22Rv1 (cell line): Measurements from ENCODE around the gene C1orf21.
"Not testable (repeated sequence)": the region's sequence is repeated elsewhere in the genome, so short reads cannot be mapped to it uniquely, and the experiment has no call there.

Experiments used
- H3K27ac ChIP-seq: fragments of 450-650 bp; 2 replicates; pipeline ENCODE4 v1.5.1; 2017
- CTCF ChIP-seq: fragments of 450-650 bp; IDR thresholded peaks from 2 replicates; pipeline ENCODE4 v1.5.1; 2017; ENCODE audit warnings: mild to moderate bottlenecking
- ZFX ChIP-seq: fragments of 450-650 bp; IDR thresholded peaks from 2 replicates; pipeline ENCODE4 v1.6.1; 2017; ENCODE audit warnings: antibody characterized with exemption, borderline replicate concordance

The C1orf21 gene

DNA sequence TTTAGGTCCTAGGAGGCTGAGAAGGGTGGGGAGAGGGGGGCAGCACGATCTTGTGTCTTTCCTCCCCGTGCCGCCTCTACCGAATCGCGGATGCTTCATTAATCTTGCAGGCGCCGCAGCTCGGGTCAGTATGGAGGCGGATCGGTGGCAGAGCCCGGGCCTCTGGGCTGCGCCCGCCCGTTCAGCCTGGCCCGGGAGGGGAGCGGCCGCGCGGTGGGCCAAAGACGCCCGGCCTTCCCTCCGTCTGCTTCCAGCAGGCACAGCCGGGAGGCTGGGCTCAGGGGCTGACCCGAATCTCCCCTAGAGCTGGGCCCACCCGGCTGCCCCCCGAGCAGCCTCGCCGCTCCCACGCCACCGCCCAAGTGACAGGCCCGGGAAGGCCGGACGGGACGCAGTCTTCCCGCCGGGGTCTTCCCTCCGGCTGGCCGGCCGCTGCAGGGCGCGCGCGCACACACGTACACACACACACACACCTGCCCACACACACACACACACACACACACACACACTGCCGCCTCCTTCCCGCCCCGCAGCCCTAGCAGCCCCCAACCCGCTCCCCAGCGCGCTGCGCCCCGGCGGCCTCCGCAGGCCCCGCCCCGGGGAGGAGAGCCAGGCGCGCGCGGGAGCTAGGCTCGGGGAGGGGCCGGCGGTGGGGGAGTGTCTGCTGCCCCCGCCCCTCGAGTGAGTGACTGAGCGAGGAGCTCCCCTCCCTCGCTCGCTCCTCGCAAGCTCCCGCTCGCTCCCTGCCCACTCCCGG is at the start of gene C1orf21:
C1orf21 (plus strand) TSS at position 718 of the 757 bp plus-strand sequence. CDS start 90,481 bp downstream, outside the sequence.
- no peak for TF ChIP-seq CTCF
- TF ChIP-seq ZFX = no peak
- peak within 1 kb of the TSS; percentile 63 for H3K27ac ChIP-seq

DNA sequence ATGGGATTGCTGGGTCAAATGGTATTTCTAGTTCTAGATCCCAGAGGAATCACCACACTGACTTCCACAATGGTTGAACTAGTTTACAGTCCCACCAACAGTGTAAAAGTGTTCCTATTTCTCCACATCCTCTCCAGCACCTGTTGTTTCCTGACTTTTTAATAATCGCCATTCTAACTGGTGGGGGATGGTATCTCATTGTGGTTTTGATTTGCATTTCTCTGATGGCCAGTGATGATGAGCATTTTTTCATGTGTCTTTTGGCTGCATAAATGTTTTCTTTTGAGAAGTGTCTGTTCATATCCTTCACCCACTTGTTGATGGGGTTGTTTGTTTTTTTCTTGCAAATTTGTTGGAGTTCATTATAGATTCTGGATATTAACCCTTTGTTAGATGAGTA is 49.0 kb upstream of the C1orf21 start:
- H3K27ac ChIP-seq = not testable (repeated sequence)

DNA sequence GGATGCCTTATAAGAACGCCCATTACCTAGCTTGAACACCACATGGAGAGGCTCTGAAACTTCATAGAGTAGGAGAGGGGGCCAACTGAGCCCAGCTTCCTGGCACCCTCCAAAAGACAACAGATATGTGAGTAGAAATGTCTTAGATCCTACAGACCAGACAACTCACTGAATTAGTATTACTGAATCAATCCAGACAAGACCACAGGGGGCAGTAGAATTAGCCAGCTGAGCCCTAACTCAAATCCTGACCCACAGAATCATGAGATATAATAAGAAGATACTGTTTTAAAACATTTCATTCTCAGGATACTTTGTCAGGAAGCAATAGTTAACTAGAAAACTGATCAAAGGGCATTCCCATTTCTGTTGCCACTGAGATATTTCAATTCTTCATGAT is 45.8 kb upstream of the C1orf21 start:
- TF ChIP-seq CTCF (peak; percentile 48), ZFX (no peak)
- no peak overlapping the region for H3K27ac ChIP-seq

GRCh38 chr1:184350573-184350972 is 36.3 kb upstream of the C1orf21 start:
- TF ChIP-seq CTCF (no peak), ZFX (no peak)
- peak overlapping the region; percentile 17; the same call in 1 of the 2 replicates for H3K27ac ChIP-seq

GRCh38 chr1:184351416-184351975 is 35.3 kb upstream of the C1orf21 start:
- TF ChIP-seq CTCF = no peak
- 0 out of 2 replicates have a peak overlapping the region, but pooled peaks have one; percentile 17 for H3K27ac ChIP-seq

DNA sequence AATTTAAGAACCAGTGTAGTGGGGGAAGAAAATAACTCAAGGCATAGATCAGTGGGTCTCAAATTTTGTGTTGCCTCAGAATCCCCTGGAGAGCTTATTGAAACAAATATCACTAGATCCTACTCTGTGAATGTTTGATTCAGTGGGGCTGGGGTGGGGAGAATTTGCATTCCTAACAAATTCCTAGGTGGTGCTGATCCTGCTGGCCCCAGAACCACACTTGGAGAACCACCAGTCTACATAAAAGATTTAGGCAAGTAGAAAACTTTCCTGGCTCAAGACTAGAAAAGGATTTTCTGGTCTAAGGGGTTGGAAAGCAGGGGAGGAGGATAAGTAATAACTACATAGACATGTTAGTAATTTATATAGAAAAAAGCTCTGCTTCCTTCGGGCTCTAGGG is 34.1 kb upstream of the C1orf21 start:
- no peak overlapping the region for H3K27ac ChIP-seq
- TF ChIP-seq CTCF (no peak), ZFX (no peak)

DNA sequence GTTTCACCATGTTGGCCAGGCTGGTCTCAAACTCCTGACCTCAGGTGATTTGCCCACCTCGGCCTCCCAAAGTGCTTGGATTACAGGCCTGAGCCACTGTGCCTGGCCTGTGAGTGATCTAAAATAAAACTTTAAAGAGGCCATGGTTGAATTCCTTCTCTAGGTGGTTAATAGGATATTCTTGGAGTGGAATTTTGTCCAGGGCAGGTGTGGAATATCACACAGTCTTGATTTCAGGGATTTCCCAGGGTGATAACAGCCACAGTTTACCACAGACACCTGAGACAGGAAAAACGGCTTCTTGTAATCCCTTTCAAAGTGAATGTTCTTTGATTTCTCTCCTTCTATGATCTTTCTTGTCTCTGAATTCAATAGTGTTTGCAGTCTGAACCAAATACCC is 32.1 kb upstream of the C1orf21 start:
- no peak for TF ChIP-seq ZFX
- no peak for TF ChIP-seq CTCF
- H3K27ac ChIP-seq = no peak overlapping the region
